ENCODE data around the gene STXBP1.

- TF ChIP-seq CTCF (conservative IDR thresholded peaks at IDR 0.05; ENCODE audit: low read depth, low read length) = no peak
- no peak for TF ChIP-seq POLR2A (IDR thresholded peaks at IDR 0.05; ENCODE audit: low read depth, low read length)
- no peak for TF ChIP-seq BHLHE40 (IDR thresholded peaks at IDR 0.05; ENCODE audit: low read depth, low read length)
- TF ChIP-seq USF2 (IDR thresholded peaks at IDR 0.05; ENCODE audit: low read depth, low read length) = no peak
- no peak for TF ChIP-seq MAZ (IDR thresholded peaks at IDR 0.05; ENCODE audit: borderline replicate concordance, low read depth, low read length)
- no peak for TF ChIP-seq NFE2L2 (IDR thresholded peaks at IDR 0.05; ENCODE audit: low read depth, low read length)
- no peak for TF ChIP-seq RAD21 (IDR thresholded peaks at IDR 0.05; ENCODE audit: low read length)
- no peak for TF ChIP-seq FOS (IDR thresholded peaks at IDR 0.05; ENCODE audit: low read depth, low read length)
- TF ChIP-seq CEBPB (IDR thresholded peaks at IDR 0.05; ENCODE audit: low read depth, low read length) = no peak
Measured at GRCh38 chr9:127658428-127658827, 46.4 kb downstream of the STXBP1 start.
